WTC11 (cell line): ENCODE results near the gene IL9. TPM values are rescaled to one million over a fixed set of nuclear protein-coding genes. Genes with fewer than 3 reads are reported as not detected.

Source experiments
- ATAC-seq: fragments of 200-7000 bp; cut with Tn5 transposase; 2 replicates; pipeline ENCODE4 v1.10.0; 2021; ENCODE audit warnings: mild to moderate bottlenecking, moderate library complexity
- Bru-seq: library from RNA; stranded (reverse); fragments of 400-500 nt; gene quantifications from one replicate; lab custom pipeline; 2021; lab: Mats Ljungman, UMichigan
- CTCF ChIA-PET: fragments of 300-600 bp; sonication (Branson Sonifier 250); formaldehyde crosslinking; loops from one replicate; lab custom pipeline; 2021; ENCODE audit warnings: antibody characterized with exemption; lab: Charles Lee
- POLR2A ChIA-PET: fragments of 350-600 bp; sonication (Branson Sonifier 250); formaldehyde crosslinking; loops from one replicate; lab custom pipeline; 2021; ENCODE audit warnings: antibody characterized with exemption; lab: Charles Lee
- DNase-seq: peaks from one replicate; pipeline ENCODE4 v3.0.0; 2021; ENCODE audit warnings: low spot score
- H3K27ac Mint-ChIP-seq: 2 replicates; pipeline ENCODE4 v1.8.0; 2021; ENCODE audit warnings: mixed read lengths
- H3K27me3 Mint-ChIP-seq: 2 replicates; pipeline ENCODE4 v1.8.0; 2021; ENCODE audit warnings: low read depth, mild to moderate bottlenecking, moderate library complexity, mixed read lengths
- H3K36me3 Mint-ChIP-seq: 2 replicates; pipeline ENCODE4 v1.8.0; 2021; ENCODE audit warnings: mixed read lengths
- H3K4me1 Mint-ChIP-seq: 2 replicates; pipeline ENCODE4 v1.8.0; 2022; ENCODE audit warnings: mixed read lengths
- H3K4me3 Mint-ChIP-seq: 2 replicates; pipeline ENCODE4 v1.8.0; 2021; ENCODE audit warnings: mild to moderate bottlenecking, moderate library complexity, mixed read lengths
- H3K9me3 Mint-ChIP-seq: 2 replicates; pipeline ENCODE4 v1.8.0; 2021; ENCODE audit warnings: mixed read lengths
- AFF4 ChIP-seq: sonication (generic); formaldehyde crosslinking; IDR thresholded peaks from 2 replicates; pipeline ENCODE4 v1.8.1; 2023; ENCODE audit warnings: mild to moderate bottlenecking, missing genetic modification reagents, borderline replicate concordance
- ATF6 ChIP-seq: sonication (generic); formaldehyde crosslinking; IDR thresholded peaks from 2 replicates; pipeline ENCODE4 v1.8.1; 2023; ENCODE audit warnings: mild to moderate bottlenecking, missing genetic modification reagents
- CREM ChIP-seq: sonication (generic); formaldehyde crosslinking; IDR thresholded peaks from 2 replicates; pipeline ENCODE4 v1.8.1; 2022; ENCODE audit warnings: mild to moderate bottlenecking, missing genetic modification reagents, moderate library complexity
- CTCF ChIP-seq: fragments of 200-600 bp; IDR thresholded peaks from 2 replicates; pipeline ENCODE4 v1.8.0; 2022; ENCODE audit warnings: antibody characterized with exemption
- E2F4 ChIP-seq: sonication (generic); formaldehyde crosslinking; IDR thresholded peaks from 2 replicates; pipeline ENCODE4 v1.8.1; 2022; ENCODE audit warnings: low read depth, mild to moderate bottlenecking, moderate library complexity, missing genetic modification reagents, borderline replicate concordance
- ELF4 ChIP-seq: sonication (generic); formaldehyde crosslinking; IDR thresholded peaks from 2 replicates; pipeline ENCODE4 v1.8.1; 2022; ENCODE audit warnings: low read depth, mild to moderate bottlenecking, moderate library complexity, missing genetic modification reagents
- ESRRA ChIP-seq: sonication (generic); formaldehyde crosslinking; IDR thresholded peaks from 2 replicates; pipeline ENCODE4 v1.8.1; 2022; ENCODE audit warnings: mild to moderate bottlenecking, missing genetic modification reagents, borderline replicate concordance
- OVOL2 ChIP-seq: fragments of 250-450 bp; sonication (Bioruptor Pico); IDR thresholded peaks from 2 replicates; pipeline ENCODE4 v1.9.0; 2021; ENCODE audit warnings: mild to moderate bottlenecking, borderline replicate concordance
- TEAD4 ChIP-seq: sonication (generic); formaldehyde crosslinking; IDR thresholded peaks from 2 replicates; pipeline ENCODE4 v1.8.0; 2022; ENCODE audit warnings: mild to moderate bottlenecking, missing genetic modification reagents
- USF1 ChIP-seq: sonication (generic); formaldehyde crosslinking; IDR thresholded peaks from 2 replicates; pipeline ENCODE4 v1.8.0; 2022; ENCODE audit warnings: mild to moderate bottlenecking, missing genetic modification reagents
- ZNF138 ChIP-seq: sonication (generic); formaldehyde crosslinking; conservative IDR thresholded peaks from 2 replicates; pipeline ENCODE4 v1.8.1; 2022; ENCODE audit warnings: mild to moderate bottlenecking, moderate library complexity, missing genetic modification reagents
- ZNF232 ChIP-seq: sonication (generic); formaldehyde crosslinking; IDR thresholded peaks from 2 replicates; pipeline ENCODE4 v1.8.0; 2022; ENCODE audit warnings: mild to moderate bottlenecking, missing genetic modification reagents
- ZNF281 ChIP-seq: sonication (generic); formaldehyde crosslinking; IDR thresholded peaks from 2 replicates; pipeline ENCODE4 v1.8.0; 2023; ENCODE audit warnings: mild to moderate bottlenecking, missing genetic modification reagents
- long read RNA-seq, 3 experiments: library from RNA in 1 of 3; library from capped mRNA in 1 of 3; library from polyadenylated mRNA in 1 of 3; unstranded in 2 of 3; stranded (forward) in 1 of 3; transcript quantifications; one replicate each; pipeline ENCODE4 v2.0.0, GENCODE V29; 2021
- total RNA-seq: library from RNA; stranded (reverse); gene quantifications from 3 replicates; pipeline ENCODE4 v1.2.3, GENCODE V29; 2021
- TF ChIP-seq, protein P1 (sequence below): sonication (generic); formaldehyde crosslinking; IDR thresholded peaks from 2 replicates; pipeline ENCODE4 v1.8.1; 2022; ENCODE audit warnings: missing genetic modification reagents, borderline replicate concordance

IL9 gene
- not detected in 3 replicates for total RNA-seq
- not detected for Bru-seq, nascent RNA
- long read RNA-seq, experiment 1 = 0 reads
- long read RNA-seq, experiment 2 = 0 reads
- long read RNA-seq, experiment 3 = 0 reads

GRCh38 chr5:135895474-135896006, at the start of gene IL9:
Gene IL9 (minus strand): TSS chr5:135895841. CDS start chr5:135895816, 25 bp downstream.
- H3K9me3 Mint-ChIP-seq = no peaks in the 10 kb centered on the region
- CTCF ChIA-PET = interaction anchor here (0.6 kb wide), 1 partner anchor 335 kb away, joined by 3 read pairs; no protein-coding TSS in a partner anchor
- DNase-seq = no peak

GRCh38 chr5:135944967-135945560, 49.4 kb upstream of the IL9 start:
- TF ChIP-seq ZNF138 = no peak
- TF ChIP-seq, protein P1, sequence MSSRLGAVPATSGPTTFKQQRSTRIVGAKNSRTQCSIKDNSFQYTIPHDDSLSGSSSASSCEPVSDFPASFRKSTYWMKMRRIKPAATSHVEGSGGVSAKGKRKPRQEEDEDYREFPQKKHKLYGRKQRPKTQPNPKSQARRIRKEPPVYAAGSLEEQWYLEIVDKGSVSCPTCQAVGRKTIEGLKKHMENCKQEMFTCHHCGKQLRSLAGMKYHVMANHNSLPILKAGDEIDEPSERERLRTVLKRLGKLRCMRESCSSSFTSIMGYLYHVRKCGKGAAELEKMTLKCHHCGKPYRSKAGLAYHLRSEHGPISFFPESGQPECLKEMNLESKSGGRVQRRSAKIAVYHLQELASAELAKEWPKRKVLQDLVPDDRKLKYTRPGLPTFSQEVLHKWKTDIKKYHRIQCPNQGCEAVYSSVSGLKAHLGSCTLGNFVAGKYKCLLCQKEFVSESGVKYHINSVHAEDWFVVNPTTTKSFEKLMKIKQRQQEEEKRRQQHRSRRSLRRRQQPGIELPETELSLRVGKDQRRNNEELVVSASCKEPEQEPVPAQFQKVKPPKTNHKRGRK = no peak
- peak; percentile 74 for TF ChIP-seq CTCF
- TF ChIP-seq OVOL2 (CRISPR knock-in tag) = no peak
- TF ChIP-seq, all 79 proteins: peak for 1
- H3K9me3 Mint-ChIP-seq = no peaks in the 10 kb centered on the region
- no peak overlapping the region for H3K27ac Mint-ChIP-seq
- no peaks in the 10 kb centered on the region for H3K27me3 Mint-ChIP-seq
- ATAC-seq (peak; percentile 58), DNase-seq (peak; percentile 37)
- H3K4me3 Mint-ChIP-seq = no peak overlapping the region
- H3K4me1 Mint-ChIP-seq = peaks cover 5% of the 10 kb centered on the region
- POLR2A ChIA-PET = no interaction called here
- H3K36me3 Mint-ChIP-seq = no peaks in the 10 kb centered on the region
- CTCF ChIA-PET = interaction anchor here (0.7 to 1.9 kb wide), 10 partner anchors 11 to 282 kb away, joined by 3 to 7 read pairs (median 4); no protein-coding TSS in a partner anchor

More at GRCh38 chr5:135895474-135896006, at the start of gene IL9:
- TF ChIP-seq ZNF281 (CRISPR knock-in tag) = no peak
- TF ChIP-seq TEAD4 (CRISPR knock-in tag) = no peak
- no peak for TF ChIP-seq ESRRA (CRISPR knock-in tag)
- no peak for TF ChIP-seq ELF4 (CRISPR knock-in tag)
- no peak for TF ChIP-seq ZNF232 (CRISPR knock-in tag)
- TF ChIP-seq ATF6 (CRISPR knock-in tag) = no peak
- Mint-ChIP-seq H3K27ac (no peak within 1 kb of the TSS), H3K4me1 (no peaks in the 10 kb centered on the region), H3K4me3 (no peak within 1 kb of the TSS), H3K27me3 (no peaks in the 10 kb centered on the region; the same call in 1 of the 2 replicates), H3K36me3 (no peaks in the 10 kb centered on the region)
- no peak for ATAC-seq
- POLR2A ChIA-PET = no interaction called here

DNA sequence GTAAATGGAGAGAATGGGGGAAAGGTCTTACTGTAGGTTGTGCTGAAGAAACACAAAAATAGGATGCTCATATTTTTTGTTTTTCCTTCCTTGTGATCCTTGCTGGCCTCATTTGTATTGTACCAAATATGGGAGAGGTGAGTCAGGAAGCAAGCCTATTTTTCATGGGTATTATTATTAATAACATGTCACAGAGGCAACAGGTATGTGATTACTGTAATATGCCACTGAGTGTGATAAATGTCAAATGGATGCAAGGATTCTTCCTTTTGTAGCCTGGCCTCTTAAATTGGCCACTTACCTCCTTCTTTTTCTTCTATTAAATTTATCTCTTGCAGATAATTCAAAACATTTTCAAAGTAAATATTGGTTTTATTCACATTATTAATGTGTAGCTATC, 48.9 kb upstream of the IL9 start:
- Mint-ChIP-seq H3K9me3 (no peaks in the 10 kb centered on the region), H3K4me1 (peaks cover 5% of the 10 kb centered on the region), H3K4me3 (no peak overlapping the region), H3K27me3 (no peaks in the 10 kb centered on the region), H3K27ac (no peak overlapping the region), H3K36me3 (no peaks in the 10 kb centered on the region)
- DNase-seq (no peak), ATAC-seq (no peak)
- ChIA-PET POLR2A (no interaction called here), CTCF (interaction anchor here (1.0 to 1.9 kb wide), 8 partner anchors 12 to 283 kb away, joined by 3 to 7 read pairs (median 4); no protein-coding TSS in a partner anchor)
- TF ChIP-seq E2F4 (no peak), USF1 (no peak), AFF4 (CRISPR knock-in tag) (no peak), CREM (CRISPR knock-in tag) (no peak)
